Natural killer cell (primary cell): Measurements from ENCODE around the gene MBP. TPM values are rescaled to one million over a fixed set of nuclear protein-coding genes. Genes with fewer than 3 reads are reported as not detected.

ENCODE experiments used
- ATAC-seq, 3 donors: fragments of 150-1000 bp in 2 of 3; fragments of 200-7000 bp in 1 of 3; cut with Tn5 transposase; 1 replicate in 1 of 3; 2 replicates in 2 of 3; pipeline ENCODE4 v1.10.0; 2021; ENCODE audit warnings: mild to moderate bottlenecking in 2 of 3, moderate library complexity in 2 of 3
- DNase-seq, 2 donors: peaks; one replicate each; pipeline versions ENCODE4 v3.0.0 to v3.0.0-alpha.2; 2013 to 2021; ENCODE audit warnings: mixed read lengths in 1 of 2
- H3K27ac ChIP-seq: one replicate; pipeline ENCODE4 v1.5.1; 2013; ENCODE audit warnings: mild to moderate bottlenecking, low read length
- H3K27me3 ChIP-seq: one replicate; pipeline ENCODE4 v1.6.1; 2013; ENCODE audit warnings: low read length; ENCODE audit not compliant: control insufficient read depth, insufficient read depth
- H3K36me3 ChIP-seq: one replicate; pipeline ENCODE4 v1.6.1; 2013; ENCODE audit warnings: low read length; ENCODE audit not compliant: control insufficient read depth, insufficient read depth
- H3K4me1 ChIP-seq: one replicate; pipeline ENCODE4 v1.6.1; 2013; ENCODE audit warnings: low read length; ENCODE audit not compliant: control insufficient read depth, insufficient read depth
- H3K4me3 ChIP-seq: one replicate; pipeline ENCODE4 v1.5.1; 2013; ENCODE audit warnings: low read length
- H3K9me3 ChIP-seq: one replicate; pipeline ENCODE4 v1.6.1; 2013; ENCODE audit warnings: low read length; ENCODE audit not compliant: control insufficient read depth, insufficient read depth
- H3K27ac Mint-ChIP-seq, 2 donors: one replicate each; pipeline ENCODE4 v1.8.0; 2022; ENCODE audit warnings: mild to moderate bottlenecking in 2 of 2, mixed read lengths in 2 of 2, moderate library complexity in 1 of 2
- H3K27me3 Mint-ChIP-seq, 2 donors: one replicate each; pipeline ENCODE4 v1.8.0; 2022; ENCODE audit warnings: low read depth in 2 of 2, mixed read lengths in 2 of 2
- H3K36me3 Mint-ChIP-seq: one replicate; pipeline ENCODE4 v1.8.0; 2022; ENCODE audit warnings: mixed read lengths
- H3K4me1 Mint-ChIP-seq, 2 donors: one replicate each; pipeline ENCODE4 v1.8.0; 2022; ENCODE audit warnings: mixed read lengths in 2 of 2
- H3K4me3 Mint-ChIP-seq: one replicate; pipeline ENCODE4 v1.8.0; 2022; ENCODE audit warnings: mild to moderate bottlenecking, moderate library complexity, mixed read lengths
- H3K9me3 Mint-ChIP-seq, 2 donors: one replicate each; pipeline ENCODE4 v1.8.0; 2022; ENCODE audit warnings: mixed read lengths in 2 of 2
- WGBS: methylation state at CpG from one replicate; pipeline ENCODE4 v1.1.7; 2013; ENCODE audit warnings: missing lambda C conversion rate; ENCODE audit not compliant: insufficient coverage; 5-methylcytosine and 5-hydroxymethylcytosine counted together
- intact Hi-C: fragments of 100-400 bp; cut with micrococcal nuclease; formaldehyde crosslinking; loops from one replicate; pipeline ENCODE4 v1.14.2; 2022
- total RNA-seq, 4 donors: library from RNA; stranded (reverse); fragments of 120-200 nt in 1 of 4; gene quantifications; one replicate each; pipeline versions ENCODE4 v1.2.3 to v1.2.4, GENCODE V29; 2013 to 2022
- TF ChIP-seq, protein P1 (sequence below): fragments of 200-600 bp; IDR thresholded peaks from one replicate; pipeline ENCODE4 v1.8.0; 2022; ENCODE audit warnings: antibody characterized with exemption

Gene MBP
- total RNA-seq, 3 donors from 2014 or later (not counting 1 experiment from before 2014, with no cell fraction given) = 183 to 344 (median 325) TPM

DNA sequence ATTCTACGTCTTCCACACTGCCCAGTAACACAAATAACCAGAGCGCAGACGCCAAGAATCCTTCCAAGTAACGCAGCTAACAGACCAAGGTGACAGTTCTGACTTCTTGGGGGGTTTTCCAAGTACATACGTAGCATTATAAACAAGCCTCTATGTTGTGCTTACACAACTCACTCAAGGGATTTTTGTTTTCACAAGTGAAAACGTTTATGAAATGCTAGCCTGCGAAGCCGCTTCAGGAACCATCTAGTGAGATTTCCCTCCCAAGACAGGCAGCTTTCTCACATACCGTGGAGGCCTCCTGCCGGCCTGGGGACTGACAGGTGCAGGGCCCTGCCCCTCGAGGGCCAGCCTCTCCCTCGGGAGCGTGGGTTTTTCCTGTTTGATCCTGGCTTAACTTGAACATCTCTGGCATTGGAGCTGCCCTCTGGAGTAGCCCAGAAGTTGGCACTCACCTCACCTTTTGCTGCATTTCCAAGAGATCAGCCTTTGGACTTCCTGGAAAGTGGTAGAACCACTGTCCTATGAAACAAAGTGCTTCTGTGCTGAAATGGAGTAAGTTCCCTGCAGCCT lies 151.1 kb downstream of the MBP start:
- no peaks in the 10 kb centered on the region for H3K36me3 ChIP-seq
- intact Hi-C loops = no loop called here
- no peaks in the 10 kb centered on the region for H3K9me3 ChIP-seq
- Mint-ChIP-seq H3K4me1 (peaks cover 5 to 8% of the 10 kb centered on the region in 2 donors), H3K27ac (no peak overlapping the region), H3K27me3 (no peaks in the 10 kb centered on the region), H3K9me3 (no peaks in the 10 kb centered on the region), H3K4me3 (no peak overlapping the region), H3K36me3 (peaks cover 9% of the 10 kb centered on the region)
- peaks cover 5% of the 10 kb centered on the region for H3K4me1 ChIP-seq
- TF ChIP-seq, protein P1, sequence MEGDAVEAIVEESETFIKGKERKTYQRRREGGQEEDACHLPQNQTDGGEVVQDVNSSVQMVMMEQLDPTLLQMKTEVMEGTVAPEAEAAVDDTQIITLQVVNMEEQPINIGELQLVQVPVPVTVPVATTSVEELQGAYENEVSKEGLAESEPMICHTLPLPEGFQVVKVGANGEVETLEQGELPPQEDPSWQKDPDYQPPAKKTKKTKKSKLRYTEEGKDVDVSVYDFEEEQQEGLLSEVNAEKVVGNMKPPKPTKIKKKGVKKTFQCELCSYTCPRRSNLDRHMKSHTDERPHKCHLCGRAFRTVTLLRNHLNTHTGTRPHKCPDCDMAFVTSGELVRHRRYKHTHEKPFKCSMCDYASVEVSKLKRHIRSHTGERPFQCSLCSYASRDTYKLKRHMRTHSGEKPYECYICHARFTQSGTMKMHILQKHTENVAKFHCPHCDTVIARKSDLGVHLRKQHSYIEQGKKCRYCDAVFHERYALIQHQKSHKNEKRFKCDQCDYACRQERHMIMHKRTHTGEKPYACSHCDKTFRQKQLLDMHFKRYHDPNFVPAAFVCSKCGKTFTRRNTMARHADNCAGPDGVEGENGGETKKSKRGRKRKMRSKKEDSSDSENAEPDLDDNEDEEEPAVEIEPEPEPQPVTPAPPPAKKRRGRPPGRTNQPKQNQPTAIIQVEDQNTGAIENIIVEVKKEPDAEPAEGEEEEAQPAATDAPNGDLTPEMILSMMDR = no peak
- no peak overlapping the region for H3K4me3 ChIP-seq
- no peaks in the 10 kb centered on the region for H3K27me3 ChIP-seq
- WGBS = 80% methylated on average over 13 of the region's 13 CpGs
- no peak for DNase-seq
- peak overlapping the region; percentile 60 for H3K27ac ChIP-seq
- ATAC-seq = no peak

DNA sequence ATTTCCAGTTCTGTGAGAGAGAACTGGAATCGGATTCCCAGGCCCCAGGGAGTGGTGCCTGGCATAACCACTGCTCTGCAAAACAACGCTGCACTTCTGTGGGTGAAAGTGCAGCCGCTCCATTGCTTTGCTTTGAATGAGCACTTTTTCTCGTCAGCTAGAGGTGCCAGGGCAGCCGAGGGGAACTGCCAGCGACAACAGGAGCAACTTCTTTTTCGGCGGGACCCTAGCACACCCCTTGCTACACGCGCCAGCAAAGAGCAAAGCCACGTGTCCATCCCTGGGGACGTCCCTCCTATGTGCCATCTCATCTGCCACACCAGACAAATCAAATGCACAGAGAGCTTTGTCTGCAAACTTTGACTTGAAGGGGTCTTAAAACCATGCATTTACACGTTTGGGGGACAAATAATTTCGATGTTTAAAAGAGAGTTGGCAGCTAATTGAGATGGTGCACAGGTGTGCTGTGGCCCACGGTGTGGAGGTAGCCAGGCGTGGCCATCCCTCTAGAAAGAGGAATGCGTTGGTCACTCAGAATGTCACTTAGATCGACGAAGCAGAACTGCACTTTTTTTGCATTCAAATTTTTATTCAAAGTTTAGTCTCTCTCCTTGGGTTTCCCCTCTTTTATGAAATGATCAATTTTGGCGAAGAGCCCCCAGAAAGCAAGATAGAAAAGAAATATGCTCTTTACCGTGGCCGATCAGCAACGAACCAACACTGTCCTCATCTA lies 151.8 kb downstream of the MBP start:
- peaks cover 5% of the 10 kb centered on the region for H3K4me1 ChIP-seq
- H3K27ac Mint-ChIP-seq = no peak overlapping the region
- peaks cover 9% of the 10 kb centered on the region for H3K36me3 Mint-ChIP-seq
- H3K36me3 ChIP-seq = no peaks in the 10 kb centered on the region
- H3K4me3 ChIP-seq = no peak overlapping the region
- WGBS = 77% methylated on average over 23 of the region's 23 CpGs
- no peaks in the 10 kb centered on the region for H3K9me3 ChIP-seq
- no peaks in the 10 kb centered on the region for H3K9me3 Mint-ChIP-seq
- H3K27me3 Mint-ChIP-seq = no peaks in the 10 kb centered on the region
- no peaks in the 10 kb centered on the region for H3K27me3 ChIP-seq
- no peak for ATAC-seq
- peaks cover 5 to 8% of the 10 kb centered on the region in 2 donors for H3K4me1 Mint-ChIP-seq
- peak overlapping the region; percentile 60 for H3K27ac ChIP-seq
- DNase-seq = no peak
- TF ChIP-seq, protein P1 = no peak
- intact Hi-C loops = no loop called here
- H3K4me3 Mint-ChIP-seq = no peak overlapping the region

DNA sequence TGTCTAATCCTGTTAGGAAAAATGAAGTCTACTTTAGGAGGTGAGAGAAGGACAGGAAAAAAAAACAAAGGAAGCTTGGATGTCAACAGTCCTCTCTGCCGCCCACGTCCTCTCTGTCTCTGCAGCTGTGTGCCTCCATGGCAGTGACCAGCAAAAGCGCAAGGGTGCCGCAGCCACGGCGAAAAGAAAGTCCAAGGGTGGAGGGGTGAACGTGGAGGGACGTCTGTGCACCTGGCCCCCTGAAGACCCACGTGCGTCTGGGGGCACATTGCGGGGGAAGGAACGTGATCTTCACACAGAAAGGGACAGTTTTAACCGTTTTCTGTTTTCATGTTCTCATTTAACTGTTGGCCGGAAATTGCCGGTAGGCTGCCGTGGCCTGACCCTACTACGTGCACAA lies 152.7 kb downstream of the MBP start:
- peaks cover 5% of the 10 kb centered on the region for H3K4me1 ChIP-seq
- Mint-ChIP-seq H3K4me3 (no peak overlapping the region), H3K27ac (no peak overlapping the region), H3K9me3 (no peaks in the 10 kb centered on the region), H3K4me1 (peaks cover 5 to 8% of the 10 kb centered on the region in 2 donors), H3K27me3 (no peaks in the 10 kb centered on the region), H3K36me3 (peaks cover 9% of the 10 kb centered on the region)
- no peak overlapping the region for H3K27ac ChIP-seq
- no peaks in the 10 kb centered on the region for H3K27me3 ChIP-seq
- H3K36me3 ChIP-seq = no peaks in the 10 kb centered on the region
- 96% methylated on average over 17 of the region's 17 CpGs for WGBS
- no peak overlapping the region for H3K4me3 ChIP-seq
- H3K9me3 ChIP-seq = no peaks in the 10 kb centered on the region
- intact Hi-C loops = no loop called here
- TF ChIP-seq, protein P1 = no peak
- DNase-seq (no peak), ATAC-seq (no peak)
